HL-60 (cell line): Measurements from ENCODE around the gene OSBP2.

Experiments
- DNase-seq, 2 experiments: peaks; one replicate each; pipeline ENCODE4 v3.0.0-alpha.2; 2010 to 2020; ENCODE audit warnings: low read depth in 1 of 2, low spot score in 1 of 2
- H3K27ac ChIP-seq: fragments of 250-450 bp; sonication (Bioruptor Pico); replicated peaks from 2 replicates; pipeline ENCODE4 v1.5.1; 2020; ENCODE audit warnings: mild to moderate bottlenecking, moderate library complexity
- H3K27me3 ChIP-seq: fragments of 250-450 bp; sonication (Bioruptor Pico); 2 replicates; pipeline ENCODE4 v1.5.1; 2021; ENCODE audit warnings: mild to moderate bottlenecking, moderate library complexity; ENCODE audit not compliant: insufficient read depth, poor library complexity, severe bottlenecking
- H3K4me3 ChIP-seq: replicated peaks from 2 replicates; pipeline ENCODE4 v1.5.1; 2011; ENCODE audit warnings: mild to moderate bottlenecking, control low read depth, low read length; ENCODE audit not compliant: insufficient read depth
- GABPA ChIP-seq: IDR thresholded peaks from 2 replicates; pipeline ENCODE4 v1.6.1; 2012; ENCODE audit warnings: low read depth
- POLR2AphosphoS5 ChIP-seq: IDR thresholded peaks from 2 replicates; pipeline ENCODE4 v1.6.1; 2012; ENCODE audit warnings: low read depth
- SPI1 ChIP-seq: IDR thresholded peaks from 2 replicates; pipeline ENCODE4 v1.6.1; 2012; ENCODE audit warnings: low read depth, mild to moderate bottlenecking, borderline replicate concordance
- TF ChIP-seq, protein P1 (sequence below): IDR thresholded peaks from 2 replicates; pipeline ENCODE4 v1.6.1; 2012; ENCODE audit warnings: low read depth; ENCODE audit not compliant: insufficient replicate concordance
- TF ChIP-seq, protein P2 (sequence below): IDR thresholded peaks from one replicate; pipeline ENCODE4 v1.5.1; 2011; ENCODE audit warnings: low read length, control low read depth, inconsistent platforms; ENCODE audit not compliant: insufficient read depth

The OSBP2 gene

DNA sequence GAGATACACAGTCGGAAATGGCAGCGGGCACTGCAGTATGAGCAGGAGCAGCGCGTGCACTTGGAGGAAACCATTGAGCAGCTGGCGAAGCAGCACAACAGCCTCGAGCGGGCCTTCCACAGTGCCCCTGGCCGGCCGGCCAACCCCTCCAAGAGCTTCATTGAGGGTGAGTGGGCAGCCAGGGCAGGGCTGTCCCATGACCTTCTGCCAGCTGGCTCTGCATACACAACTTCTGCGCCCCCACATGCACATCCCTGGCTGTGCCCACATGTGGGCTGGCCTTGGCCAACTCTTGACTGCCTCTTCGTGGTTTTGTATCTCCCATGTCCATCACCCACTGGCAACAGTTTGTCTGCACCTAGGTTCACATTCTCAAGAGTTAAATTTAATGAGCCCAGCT is 192.8 kb downstream of the OSBP2 start:
- no peaks in the 10 kb centered on the region for H3K27me3 ChIP-seq
- H3K4me3 ChIP-seq: no peak overlapping the region
- no peak overlapping the region for H3K27ac ChIP-seq
- no peak for TF ChIP-seq SPI1
- DNase-seq: no peak

DNA sequence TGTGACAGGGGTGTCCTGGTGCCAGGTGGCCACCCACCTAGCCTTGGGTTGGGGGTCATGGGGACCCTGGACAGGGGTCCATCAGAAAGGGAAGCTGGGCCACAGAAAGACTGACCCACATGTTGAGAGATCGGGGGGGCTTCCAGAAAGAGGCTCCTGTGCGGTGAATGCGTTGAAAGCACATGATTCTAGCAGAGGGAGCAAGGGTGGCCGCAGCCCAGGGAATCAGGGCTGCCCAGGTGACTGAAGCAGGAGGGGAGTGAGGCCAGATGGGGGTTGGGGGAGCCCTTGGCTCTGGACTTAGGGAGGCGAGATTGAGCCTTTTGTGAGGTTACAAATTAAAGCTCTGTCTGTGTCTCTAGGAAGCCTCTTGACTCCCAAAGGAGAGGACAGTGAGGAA is 193.2 kb downstream of the OSBP2 start:
- Histone ChIP-seq H3K27me3 (no peaks in the 10 kb centered on the region), H3K4me3 (no peak overlapping the region), H3K27ac (no peak overlapping the region)
- no peak for DNase-seq
- TF ChIP-seq GABPA (no peak), POLR2AphosphoS5 (no peak), SPI1 (no peak)
- TF ChIP-seq, protein P1, sequence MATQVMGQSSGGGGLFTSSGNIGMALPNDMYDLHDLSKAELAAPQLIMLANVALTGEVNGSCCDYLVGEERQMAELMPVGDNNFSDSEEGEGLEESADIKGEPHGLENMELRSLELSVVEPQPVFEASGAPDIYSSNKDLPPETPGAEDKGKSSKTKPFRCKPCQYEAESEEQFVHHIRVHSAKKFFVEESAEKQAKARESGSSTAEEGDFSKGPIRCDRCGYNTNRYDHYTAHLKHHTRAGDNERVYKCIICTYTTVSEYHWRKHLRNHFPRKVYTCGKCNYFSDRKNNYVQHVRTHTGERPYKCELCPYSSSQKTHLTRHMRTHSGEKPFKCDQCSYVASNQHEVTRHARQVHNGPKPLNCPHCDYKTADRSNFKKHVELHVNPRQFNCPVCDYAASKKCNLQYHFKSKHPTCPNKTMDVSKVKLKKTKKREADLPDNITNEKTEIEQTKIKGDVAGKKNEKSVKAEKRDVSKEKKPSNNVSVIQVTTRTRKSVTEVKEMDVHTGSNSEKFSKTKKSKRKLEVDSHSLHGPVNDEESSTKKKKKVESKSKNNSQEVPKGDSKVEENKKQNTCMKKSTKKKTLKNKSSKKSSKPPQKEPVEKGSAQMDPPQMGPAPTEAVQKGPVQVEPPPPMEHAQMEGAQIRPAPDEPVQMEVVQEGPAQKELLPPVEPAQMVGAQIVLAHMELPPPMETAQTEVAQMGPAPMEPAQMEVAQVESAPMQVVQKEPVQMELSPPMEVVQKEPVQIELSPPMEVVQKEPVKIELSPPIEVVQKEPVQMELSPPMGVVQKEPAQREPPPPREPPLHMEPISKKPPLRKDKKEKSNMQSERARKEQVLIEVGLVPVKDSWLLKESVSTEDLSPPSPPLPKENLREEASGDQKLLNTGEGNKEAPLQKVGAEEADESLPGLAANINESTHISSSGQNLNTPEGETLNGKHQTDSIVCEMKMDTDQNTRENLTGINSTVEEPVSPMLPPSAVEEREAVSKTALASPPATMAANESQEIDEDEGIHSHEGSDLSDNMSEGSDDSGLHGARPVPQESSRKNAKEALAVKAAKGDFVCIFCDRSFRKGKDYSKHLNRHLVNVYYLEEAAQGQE: no peak
- TF ChIP-seq, protein P2, sequence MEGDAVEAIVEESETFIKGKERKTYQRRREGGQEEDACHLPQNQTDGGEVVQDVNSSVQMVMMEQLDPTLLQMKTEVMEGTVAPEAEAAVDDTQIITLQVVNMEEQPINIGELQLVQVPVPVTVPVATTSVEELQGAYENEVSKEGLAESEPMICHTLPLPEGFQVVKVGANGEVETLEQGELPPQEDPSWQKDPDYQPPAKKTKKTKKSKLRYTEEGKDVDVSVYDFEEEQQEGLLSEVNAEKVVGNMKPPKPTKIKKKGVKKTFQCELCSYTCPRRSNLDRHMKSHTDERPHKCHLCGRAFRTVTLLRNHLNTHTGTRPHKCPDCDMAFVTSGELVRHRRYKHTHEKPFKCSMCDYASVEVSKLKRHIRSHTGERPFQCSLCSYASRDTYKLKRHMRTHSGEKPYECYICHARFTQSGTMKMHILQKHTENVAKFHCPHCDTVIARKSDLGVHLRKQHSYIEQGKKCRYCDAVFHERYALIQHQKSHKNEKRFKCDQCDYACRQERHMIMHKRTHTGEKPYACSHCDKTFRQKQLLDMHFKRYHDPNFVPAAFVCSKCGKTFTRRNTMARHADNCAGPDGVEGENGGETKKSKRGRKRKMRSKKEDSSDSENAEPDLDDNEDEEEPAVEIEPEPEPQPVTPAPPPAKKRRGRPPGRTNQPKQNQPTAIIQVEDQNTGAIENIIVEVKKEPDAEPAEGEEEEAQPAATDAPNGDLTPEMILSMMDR: no peak

DNA sequence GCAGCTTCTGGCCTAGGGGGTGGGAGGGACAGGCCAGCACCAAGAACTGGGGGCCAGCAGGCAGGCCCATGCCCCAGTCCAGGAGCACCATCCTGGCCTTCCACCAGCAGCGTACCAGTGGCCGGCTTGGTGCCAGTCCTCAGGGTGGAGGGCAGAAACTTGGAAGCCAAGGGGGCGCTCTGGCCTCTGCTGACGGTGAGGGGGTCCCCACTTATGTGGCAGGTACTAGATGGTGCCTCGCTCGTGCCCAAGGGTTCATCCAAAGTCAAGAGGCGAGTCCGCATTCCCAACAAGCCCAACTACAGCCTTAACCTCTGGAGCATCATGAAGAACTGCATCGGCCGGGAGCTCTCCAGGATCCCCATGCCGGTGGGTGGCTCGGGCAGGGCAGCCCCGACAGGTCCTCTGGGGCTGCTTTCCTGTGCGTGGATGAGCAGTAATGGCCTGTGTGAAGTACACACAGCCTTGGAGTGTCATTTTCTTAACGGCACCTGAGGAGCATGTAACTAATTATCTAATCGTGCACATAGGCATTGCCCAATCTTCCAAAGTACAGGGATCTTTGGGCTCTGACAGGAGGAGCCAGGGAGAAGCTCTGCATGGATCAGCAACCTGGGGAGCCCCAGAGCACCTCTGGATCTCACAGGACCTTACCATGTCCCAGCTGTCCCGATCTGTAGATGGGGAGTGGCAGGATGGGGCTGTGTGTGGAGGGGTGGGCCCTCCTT is 194.8 kb downstream of the OSBP2 start:
- no peak for DNase-seq
- Histone ChIP-seq H3K27ac (no peak overlapping the region), H3K27me3 (no peaks in the 10 kb centered on the region), H3K4me3 (no peak overlapping the region)
- TF ChIP-seq SPI1 (no peak), POLR2AphosphoS5 (no peak), GABPA (no peak)
- TF ChIP-seq, protein P2: no peak
- TF ChIP-seq, protein P1: no peak

DNA sequence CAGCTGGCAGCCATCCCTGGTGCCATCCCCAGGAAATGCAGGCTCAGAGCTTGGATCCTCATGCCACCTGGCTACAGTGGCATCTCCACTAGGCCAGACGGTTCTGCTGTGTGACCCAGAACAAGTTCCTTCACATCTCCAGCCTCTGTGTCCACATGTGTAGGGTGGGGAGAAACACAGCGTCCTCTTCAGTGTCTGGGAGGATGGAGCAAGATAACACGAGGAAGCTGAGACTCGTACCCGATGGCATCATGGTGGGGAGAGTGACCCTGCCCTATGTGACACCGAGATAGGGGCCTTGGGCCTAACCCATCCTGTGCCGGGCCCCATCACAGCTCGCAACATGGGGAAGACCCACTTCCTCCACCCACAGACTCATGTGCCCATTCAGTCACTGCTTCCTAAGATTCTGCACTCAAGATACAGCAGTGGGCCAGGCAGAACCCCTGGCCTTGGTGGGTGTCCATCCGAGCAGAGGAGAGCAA is 195.4 kb downstream of the OSBP2 start:
- no peak overlapping the region for H3K27ac ChIP-seq
- H3K4me3 ChIP-seq: no peak overlapping the region
- TF ChIP-seq, protein P1: no peak
- TF ChIP-seq GABPA: no peak
- TF ChIP-seq, protein P2: no peak
- DNase-seq: no peak
- H3K27me3 ChIP-seq: no peaks in the 10 kb centered on the region
